NT2/D1 (cell line): Measurements from ENCODE around the gene WNK2.

Experiments used
- DNase-seq: peaks from one replicate; pipeline ENCODE4 v3.0.0-alpha.2; 2011; ENCODE audit warnings: low read depth, low spot score
- H3K27me3 ChIP-seq: 2 replicates; pipeline ENCODE4 v1.6.0; 2011; ENCODE audit warnings: mild to moderate bottlenecking; ENCODE audit not compliant: insufficient read length, insufficient read depth
- H3K36me3 ChIP-seq: 2 replicates; pipeline ENCODE4 v1.6.1; 2011; ENCODE audit warnings: mild to moderate bottlenecking, low read length, mixed read lengths; ENCODE audit not compliant: insufficient read depth, insufficient read length
- H3K4me1 ChIP-seq: 2 replicates; pipeline ENCODE4 v1.5.1; 2011; ENCODE audit not compliant: insufficient read depth, insufficient read length
- H3K4me3 ChIP-seq: 2 replicates; pipeline ENCODE4 v1.5.1; 2011; ENCODE audit warnings: low read depth; ENCODE audit not compliant: insufficient read length
- H3K9ac ChIP-seq: 2 replicates; pipeline ENCODE4 v1.6.0; 2011; ENCODE audit warnings: low read depth; ENCODE audit not compliant: insufficient read length
- H3K9me3 ChIP-seq: 2 replicates; pipeline ENCODE4 v1.5.1; 2011; ENCODE audit warnings: mild to moderate bottlenecking, low read length; ENCODE audit not compliant: insufficient read depth
- SUZ12 ChIP-seq: IDR thresholded peaks from 2 replicates; pipeline ENCODE4 v1.6.1; 2011; ENCODE audit not compliant: insufficient read length, insufficient read depth; ENCODE audit errors: extremely low read depth
- YY1 ChIP-seq: IDR thresholded peaks from 2 replicates; pipeline ENCODE4 v1.6.1; 2011; ENCODE audit not compliant: insufficient read length, insufficient read depth
- ZNF274 ChIP-seq: IDR thresholded peaks from 2 replicates; pipeline ENCODE4 v1.6.1; 2011; ENCODE audit warnings: mild to moderate bottlenecking, low read depth, low read length

Gene WNK2

DNA sequence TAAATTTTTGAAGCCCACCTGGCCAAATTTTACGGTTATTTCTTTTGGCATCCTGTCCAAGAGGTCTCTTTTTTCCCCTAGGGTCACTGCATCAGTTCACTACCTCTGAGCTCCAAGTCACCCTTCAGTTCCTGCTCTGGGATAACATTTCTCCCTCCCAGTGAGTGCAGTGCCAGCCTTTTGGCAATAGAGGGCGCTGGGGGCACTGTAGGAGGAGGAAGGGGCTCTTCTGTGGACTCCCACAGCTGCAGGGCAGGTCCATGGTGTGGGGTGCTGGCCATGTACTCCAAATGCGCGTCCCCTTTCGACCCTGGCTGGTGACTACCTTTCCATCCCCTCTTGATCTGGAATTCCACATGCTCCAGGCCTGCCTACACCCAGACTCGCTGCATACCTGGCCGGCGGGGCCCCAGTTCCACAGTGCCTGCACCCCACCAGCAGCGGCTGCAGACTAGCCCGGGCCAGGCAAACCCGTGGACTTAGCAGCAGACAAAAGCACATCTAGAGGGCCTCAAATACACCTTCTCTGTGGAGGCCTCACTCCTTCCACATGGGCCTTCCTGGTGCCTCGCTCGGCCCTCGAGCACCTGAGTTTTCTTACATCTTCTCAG is 29.5 kb upstream of the WNK2 start:
- Histone ChIP-seq H3K27me3 (no peaks in the 10 kb centered on the region), H3K4me1 (peaks cover 8% of the 10 kb centered on the region), H3K4me3 (no peak overlapping the region), H3K9me3 (no peaks in the 10 kb centered on the region), H3K36me3 (no peaks in the 10 kb centered on the region), H3K9ac (no peak overlapping the region)
- no peak for DNase-seq
- TF ChIP-seq ZNF274 = no peak
- TF ChIP-seq SUZ12 = no peak
- TF ChIP-seq YY1 = no peak

DNA sequence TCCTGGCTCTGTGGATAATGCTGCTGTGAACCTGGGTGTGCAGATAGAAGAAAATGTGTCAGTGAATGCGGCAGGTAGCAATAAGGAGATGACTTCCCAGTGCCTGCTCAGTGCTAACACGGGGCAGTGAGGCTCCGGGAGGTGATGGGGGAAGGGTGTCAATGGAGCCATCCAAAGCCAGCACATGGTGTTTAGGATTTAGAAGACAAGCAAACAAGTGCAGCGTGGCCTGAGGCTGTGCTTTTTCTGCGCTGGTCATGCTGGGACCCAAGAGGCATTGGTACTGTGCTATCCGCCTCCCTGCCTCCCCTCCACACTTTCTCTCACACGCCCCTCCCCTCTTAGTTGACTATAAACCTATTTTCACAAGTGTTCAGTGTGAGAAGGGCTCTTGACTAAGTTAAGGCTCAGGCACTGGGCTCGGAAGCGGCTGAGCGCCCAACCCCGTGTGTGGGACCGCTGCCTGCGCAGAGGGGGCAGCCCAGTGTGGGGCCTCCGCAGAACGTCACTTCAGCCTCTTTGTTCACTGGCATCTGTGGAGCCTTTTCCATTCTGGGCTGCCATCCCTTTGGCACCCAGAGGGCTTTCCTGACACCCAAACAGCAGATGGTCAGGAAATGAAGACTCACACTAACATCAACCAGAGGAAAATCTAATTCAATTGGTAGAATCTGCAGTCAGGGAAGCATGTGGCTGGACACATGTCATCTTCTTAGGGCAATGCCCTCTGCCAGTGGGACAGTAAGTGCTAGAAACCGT is 28.0 kb upstream of the WNK2 start:
- TF ChIP-seq SUZ12 (no peak), ZNF274 (no peak), YY1 (no peak)

DNA sequence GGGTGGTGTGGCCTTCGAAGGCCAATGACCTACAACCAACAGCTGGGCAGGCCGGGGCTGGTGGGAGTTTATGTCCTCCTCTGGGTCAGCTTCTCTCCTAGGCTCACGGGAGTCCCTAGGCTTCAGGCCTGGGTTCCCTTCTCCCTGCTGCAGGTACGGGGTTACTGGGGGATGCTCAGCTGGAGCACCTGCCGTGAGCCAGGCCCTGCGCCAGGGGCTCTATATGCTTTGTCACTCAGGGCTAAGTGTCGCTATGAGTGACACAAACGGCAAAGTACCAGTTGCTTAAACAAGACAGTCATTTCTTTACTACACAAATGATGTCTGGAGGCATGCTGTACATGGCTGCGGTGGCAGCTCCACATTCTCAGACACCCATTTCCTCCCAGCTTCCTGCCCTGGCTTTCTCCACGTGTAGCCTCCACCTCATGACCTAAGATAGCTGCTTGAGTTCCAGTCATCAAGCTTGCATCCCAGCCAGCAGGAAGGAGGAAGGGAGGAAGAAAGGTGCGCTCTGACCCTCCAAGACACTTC is 27.4 kb upstream of the WNK2 start:
- Histone ChIP-seq H3K4me1 (peaks cover 4% of the 10 kb centered on the region), H3K27me3 (no peaks in the 10 kb centered on the region), H3K9ac (no peak overlapping the region), H3K36me3 (no peaks in the 10 kb centered on the region), H3K9me3 (no peaks in the 10 kb centered on the region), H3K4me3 (no peak overlapping the region)
- TF ChIP-seq ZNF274 (no peak), YY1 (no peak), SUZ12 (no peak)
- no peak for DNase-seq

More for the DNA sequence above, 28.0 kb upstream of the WNK2 start:
- Histone ChIP-seq H3K9ac (no peak overlapping the region), H3K27me3 (no peaks in the 10 kb centered on the region), H3K9me3 (no peaks in the 10 kb centered on the region), H3K4me3 (no peak overlapping the region), H3K36me3 (no peaks in the 10 kb centered on the region), H3K4me1 (peaks cover 8% of the 10 kb centered on the region)
- no peak for DNase-seq

DNA sequence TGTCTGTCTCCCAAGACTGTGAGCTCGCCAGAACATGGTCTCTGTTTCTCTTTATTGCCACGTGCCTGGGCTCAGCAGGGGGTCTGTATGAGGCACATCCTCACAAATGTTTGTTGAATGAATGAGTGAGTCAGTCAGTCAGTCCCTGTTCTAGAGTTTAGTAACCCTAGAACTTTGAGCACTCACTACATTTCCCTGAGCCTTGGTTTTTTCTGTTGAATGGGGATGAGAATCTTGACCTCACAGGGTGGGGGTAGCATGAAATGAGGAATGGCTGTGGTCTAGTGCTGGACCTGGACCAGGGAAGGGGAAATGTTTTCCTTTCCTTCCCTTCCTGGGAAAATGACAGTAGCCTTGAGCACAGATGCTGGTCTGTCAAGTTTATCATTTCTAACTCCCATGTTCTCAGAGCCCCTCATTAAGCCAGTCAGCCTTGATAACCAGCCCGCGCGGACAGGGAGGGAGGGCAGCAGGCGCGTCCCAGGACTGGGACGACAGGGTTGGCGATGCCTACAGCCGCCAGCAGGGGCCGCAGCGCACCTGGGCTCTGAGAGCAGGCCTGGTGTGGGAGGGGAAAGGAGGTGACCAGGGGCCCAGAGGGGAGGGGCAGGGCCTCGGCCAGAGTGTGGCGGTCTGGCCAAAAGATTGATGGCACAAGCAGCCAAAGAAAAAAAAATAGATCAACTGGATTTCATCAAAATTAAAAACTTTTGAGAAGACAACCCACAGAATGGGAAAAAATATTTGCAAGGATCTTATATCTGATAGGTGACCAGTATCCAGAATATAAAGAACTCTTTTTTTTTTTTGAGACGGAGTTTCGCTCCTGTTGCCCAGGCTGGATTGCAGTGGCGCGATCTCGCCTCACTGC is 24.1 kb upstream of the WNK2 start:
- no peak overlapping the region for H3K9ac ChIP-seq
- no peaks in the 10 kb centered on the region for H3K9me3 ChIP-seq
- TF ChIP-seq SUZ12 = no peak
- TF ChIP-seq ZNF274 = no peak
- peak; percentile 81 for DNase-seq
- H3K36me3 ChIP-seq = no peaks in the 10 kb centered on the region
- no peak overlapping the region for H3K4me3 ChIP-seq
- H3K4me1 ChIP-seq = peaks cover 4% of the 10 kb centered on the region
- H3K27me3 ChIP-seq = no peaks in the 10 kb centered on the region

DNA sequence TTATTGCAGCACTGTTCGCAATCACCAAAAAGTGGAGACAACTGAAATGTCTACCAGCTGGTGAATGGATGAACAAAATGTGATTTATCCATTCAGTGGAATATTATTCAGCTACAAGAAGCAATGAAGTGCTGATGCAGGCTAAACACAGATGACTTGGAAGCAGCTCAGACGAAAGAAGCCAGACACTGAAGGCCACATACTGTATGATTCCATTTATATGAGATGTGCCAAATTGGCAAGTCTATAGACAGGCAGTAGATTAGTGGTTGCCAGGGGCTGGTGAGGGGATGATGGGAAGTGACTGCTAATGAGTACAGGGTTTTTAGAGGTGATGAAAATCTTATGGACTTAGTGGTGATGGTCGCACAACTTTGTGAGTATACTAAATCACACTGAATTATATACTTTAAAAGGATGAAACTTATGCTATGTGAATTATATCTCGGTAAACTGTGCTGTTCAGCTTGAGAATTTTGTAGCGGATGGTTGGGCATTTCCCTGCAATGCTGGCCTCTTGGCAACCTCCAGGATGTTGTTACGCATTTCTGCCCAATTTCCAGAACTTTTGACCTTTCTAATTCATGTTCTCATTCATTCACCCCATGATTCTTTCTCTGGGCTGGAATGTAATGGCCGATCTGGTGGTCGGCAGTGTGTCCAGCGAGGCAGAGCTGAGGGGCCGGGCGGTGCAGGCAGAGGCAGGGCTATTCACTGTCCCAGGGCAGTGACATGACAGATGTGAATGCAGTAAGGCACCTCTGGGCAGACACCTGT is 22.0 kb upstream of the WNK2 start:
- no peak overlapping the region for H3K4me3 ChIP-seq
- H3K9me3 ChIP-seq = no peaks in the 10 kb centered on the region
- peaks cover 2% of the 10 kb centered on the region for H3K4me1 ChIP-seq
- no peak for DNase-seq
- no peaks in the 10 kb centered on the region for H3K36me3 ChIP-seq
- H3K9ac ChIP-seq = no peak overlapping the region
- no peaks in the 10 kb centered on the region for H3K27me3 ChIP-seq
- TF ChIP-seq SUZ12 (no peak), ZNF274 (no peak), YY1 (no peak)

DNA sequence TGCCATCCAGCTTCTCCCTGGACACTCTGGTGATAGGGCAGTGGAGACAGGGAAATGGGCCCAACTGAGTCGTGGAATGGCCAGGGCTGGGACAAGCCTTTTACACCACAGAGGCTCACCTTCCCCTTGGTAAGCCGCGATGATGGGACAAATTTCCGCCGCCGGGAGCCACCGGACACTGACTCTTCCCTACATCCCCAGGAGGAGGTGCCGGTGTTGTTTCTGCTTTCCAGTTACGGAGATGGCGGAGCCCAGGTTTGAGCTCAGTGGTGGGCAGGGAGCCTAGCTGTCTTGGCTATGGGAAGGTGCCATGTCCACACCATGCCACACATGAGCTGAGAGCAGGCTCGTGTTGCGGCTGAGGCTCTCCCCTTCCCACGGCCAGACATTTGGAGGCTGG is 19.9 kb upstream of the WNK2 start:
- TF ChIP-seq ZNF274 (no peak), SUZ12 (no peak), YY1 (no peak)
- H3K27me3 ChIP-seq = no peaks in the 10 kb centered on the region
- H3K4me3 ChIP-seq = no peak overlapping the region
- H3K4me1 ChIP-seq = peaks cover 4% of the 10 kb centered on the region
- no peaks in the 10 kb centered on the region for H3K9me3 ChIP-seq
- H3K9ac ChIP-seq = no peak overlapping the region
- no peaks in the 10 kb centered on the region for H3K36me3 ChIP-seq
- DNase-seq = no peak
